Small intestine (tissue), 16 donors: ENCODE data around the gene CACNA1S. TPM values are rescaled to one million over a fixed set of nuclear protein-coding genes. Genes with fewer than 3 reads are reported as not detected.
A peak's percentile ranks its signal among the peaks of the same experiment; 100 is the strongest.

Source experiments
- DNase-seq, 2 donors: peaks; one replicate each; pipeline versions ENCODE4 v3.0.0 to v3.0.0-alpha.2; 2013
- FAIRE-seq: peaks from 2 replicates; lab custom pipeline; 2012; peaks lifted over from hg19 to GRCh38; lab: Jason Lieb, UNC
- H3K27ac ChIP-seq, 3 donors: one replicate each; pipeline ENCODE4 v1.5.1; 2013; ENCODE audit warnings: low read length in 2 of 3, mild to moderate bottlenecking in 2 of 3, control low read depth in 1 of 3, inconsistent platforms in 1 of 3, low read depth in 1 of 3, moderate library complexity in 1 of 3
- H3K27me3 ChIP-seq, 3 donors: one replicate each; pipeline ENCODE4 v1.6.1; 2013; ENCODE audit warnings: low read length in 3 of 3, inconsistent platforms in 1 of 3; ENCODE audit not compliant: control insufficient read depth in 3 of 3, insufficient read depth in 3 of 3
- H3K36me3 ChIP-seq, 3 donors: one replicate each; pipeline ENCODE4 v1.6.1; 2013; ENCODE audit warnings: low read length in 3 of 3, inconsistent platforms in 1 of 3, low read depth in 1 of 3, mild to moderate bottlenecking in 1 of 3, moderate library complexity in 1 of 3; ENCODE audit not compliant: control insufficient read depth in 3 of 3, insufficient read depth in 2 of 3
- H3K4me1 ChIP-seq, 3 donors: one replicate each; pipeline ENCODE4 v1.6.1; 2013; ENCODE audit warnings: low read length in 2 of 3, inconsistent platforms in 1 of 3, low read depth in 1 of 3, mild to moderate bottlenecking in 1 of 3, moderate library complexity in 1 of 3; ENCODE audit not compliant: control insufficient read depth in 3 of 3, insufficient read depth in 2 of 3
- H3K4me3 ChIP-seq, 3 donors: one replicate each; pipeline ENCODE4 v1.5.1; 2013; ENCODE audit warnings: low read length in 3 of 3, control low read depth in 1 of 3, inconsistent platforms in 1 of 3, low read depth in 1 of 3, mild to moderate bottlenecking in 1 of 3, moderate library complexity in 1 of 3
- H3K9me3 ChIP-seq, 2 donors: one replicate each; pipeline ENCODE4 v1.6.1; 2013; ENCODE audit warnings: low read depth in 1 of 2, low read length in 1 of 2; ENCODE audit not compliant: control insufficient read depth in 2 of 2, insufficient read depth in 1 of 2
- WGBS, 3 donors: extraction: QIAGEN DNeasy Blood & Tissue Kit; methylation state at CpG; one replicate each; pipeline ENCODE4 v1.1.7; 2013; 5-methylcytosine and 5-hydroxymethylcytosine counted together
- long read RNA-seq, 10 donors: transcript quantifications; one replicate each; lab custom pipeline, GENCODE V29; 2026
- polyA plus RNA-seq, 4 donors: library from polyadenylated mRNA; stranded (reverse) in 3 of 4; unstranded in 1 of 4; fragments of 200-250 nt in 3 of 4; fragments of 120-200 nt in 1 of 4; gene quantifications; one replicate each; pipeline versions ENCODE4 v1.2.1 to v1.2.3, GENCODE V29; 2013
- donor health status: healthy with polysubstance abuse.
- donor health status: control.
- donor health status: control.
- donor health status: Bipolar disorder and iron deficiency.
- donor health status: healthy.

The CACNA1S gene
- polyA plus RNA-seq = under 1 TPM in 2 of 4 donors, not detected in 2; 0.01 to 0.24 TPM
- long read RNA-seq, donor 1 = 0 reads
- long read RNA-seq, donor 2 = 0 reads
- long read RNA-seq, donor 3 = 0 reads
- long read RNA-seq, donor 4 = 0 reads
- long read RNA-seq, donor 5 = 0 reads
- long read RNA-seq, donor 6 = 0 reads
- long read RNA-seq, donor 7 = 0 reads
- long read RNA-seq, donor 8 = 0 reads
- long read RNA-seq, donor 9 = 0 reads
- long read RNA-seq, donor 10 = 0 reads

- Histone ChIP-seq H3K9me3 (no peaks in the 10 kb centered on the region), H3K36me3 (no peaks in the 10 kb centered on the region), H3K27ac (no peak within 1 kb of the TSS), H3K4me1 (peaks cover 0 to 18% (median 0%) of the 10 kb centered on the region in 3 donors), H3K4me3 (no peak within 1 kb of the TSS), H3K27me3 (peaks cover 0 to 19% (median 0%) of the 10 kb centered on the region in 3 donors)
- WGBS, 3 donors = 80 to 87% (median 83%) methylated on average over 9 of the region's 9 CpGs
- FAIRE-seq (no peak), DNase-seq (no peak)
Observed at GRCh38 chr1:201112173-201112731, at the start of gene CACNA1S. CACNA1S (minus strand) TSS chr1:201112426; CDS start chr1:201112339, 87 bp downstream.

- H3K27me3 ChIP-seq = peaks cover 0 to 6% (median 2%) of the 10 kb centered on the region in 3 donors
- no peak overlapping the region for H3K4me3 ChIP-seq
- DNase-seq (no peak), FAIRE-seq (no peak)
- no peaks in the 10 kb centered on the region for H3K9me3 ChIP-seq
- no peaks in the 10 kb centered on the region for H3K36me3 ChIP-seq
- H3K27ac ChIP-seq = no peak overlapping the region
- 76 to 91% (median 85%) methylated on average over 2 of the region's 2 CpGs for WGBS, 3 donors
- H3K4me1 ChIP-seq = peaks cover 0 to 5% (median 4%) of the 10 kb centered on the region in 3 donors
Observed at GRCh38 chr1:201157949-201158348, 45.7 kb upstream of the CACNA1S start.

GRCh38 chr1:201156819-201157218 is 44.6 kb upstream of the CACNA1S start:
- Histone ChIP-seq H3K27ac (no peak overlapping the region), H3K4me3 (no peak overlapping the region), H3K27me3 (peaks cover 0 to 6% (median 2%) of the 10 kb centered on the region in 3 donors), H3K9me3 (no peaks in the 10 kb centered on the region), H3K4me1 (peaks cover 0 to 5% (median 4%) of the 10 kb centered on the region in 3 donors), H3K36me3 (peaks cover 0 to 2% (median 0%) of the 10 kb centered on the region in 3 donors)
- DNase-seq (no peak), FAIRE-seq (no peak)

- no peak overlapping the region for H3K27ac ChIP-seq
- FAIRE-seq (no peak), DNase-seq (no peak)
- H3K9me3 ChIP-seq = no peaks in the 10 kb centered on the region
- H3K4me3 ChIP-seq = no peak overlapping the region
- H3K36me3 ChIP-seq = peaks cover 0 to 5% (median 0%) of the 10 kb centered on the region in 3 donors
- H3K27me3 ChIP-seq = peaks cover 0 to 6% (median 2%) of the 10 kb centered on the region in 3 donors
- H3K4me1 ChIP-seq = peaks cover 0 to 5% (median 4%) of the 10 kb centered on the region in 3 donors
- WGBS, 3 donors = 87 to 90% (median 87%) methylated on average over 3 of the region's 3 CpGs
Observed at GRCh38 chr1:201156346-201156745, 44.1 kb upstream of the CACNA1S start.

- peaks cover 0 to 6% (median 2%) of the 10 kb centered on the region in 3 donors for H3K27me3 ChIP-seq
- H3K9me3 ChIP-seq = no peaks in the 10 kb centered on the region
- 70 to 84% (median 79%) methylated on average over 2 of the region's 2 CpGs for WGBS, 3 donors
- FAIRE-seq = no peak
- peaks cover 0 to 5% (median 4%) of the 10 kb centered on the region in 3 donors for H3K4me1 ChIP-seq
- no peak overlapping the region for H3K4me3 ChIP-seq
- no peak overlapping the region for H3K27ac ChIP-seq
- H3K36me3 ChIP-seq = peaks cover 0 to 8% (median 0%) of the 10 kb centered on the region in 3 donors
- no peak for DNase-seq
Observed at GRCh38 chr1:201155354-201155753, 43.1 kb upstream of the CACNA1S start.

GRCh38 chr1:201154389-201155165 is 42.4 kb upstream of the CACNA1S start, which contains the start of gene TMEM9:
TMEM9 (minus strand) TSS chr1:201154474; CDS start chr1:201153923, 551 bp downstream.
- DNase-seq (peak; percentile 95 to 98), FAIRE-seq (no peak)
- Histone ChIP-seq H3K4me3 (peak within 1 kb of the TSS; percentile 69 to 88 (median 82)), H3K27ac (peak within 1 kb of the TSS in 1 of 3 donors; percentile 62), H3K9me3 (no peaks in the 10 kb centered on the region), H3K4me1 (peaks cover 0 to 5% (median 4%) of the 10 kb centered on the region in 3 donors), H3K27me3 (peaks cover 0 to 6% (median 2%) of the 10 kb centered on the region in 3 donors), H3K36me3 (peaks cover 0 to 8% (median 0%) of the 10 kb centered on the region in 3 donors)
- WGBS, 3 donors = 6 to 8% (median 8%) methylated on average over 31 of the region's 31 CpGs

- H3K27ac ChIP-seq = no peak overlapping the region
- DNase-seq (no peak), FAIRE-seq (no peak)
- peaks cover 0 to 11% (median 0%) of the 10 kb centered on the region in 3 donors for H3K36me3 ChIP-seq
- H3K4me1 ChIP-seq = peaks cover 0 to 5% (median 4%) of the 10 kb centered on the region in 3 donors
- H3K9me3 ChIP-seq = no peaks in the 10 kb centered on the region
- peaks cover 0 to 6% (median 0%) of the 10 kb centered on the region in 3 donors for H3K27me3 ChIP-seq
- H3K4me3 ChIP-seq = peak overlapping the region; percentile 69 to 88 (median 82)
- WGBS, 3 donors = 2 to 4% (median 4%) methylated on average over 33 to 37 of the region's 37 CpGs
Observed at GRCh38 chr1:201153474-201154388, 41.5 kb upstream of the CACNA1S start.
